Neural cell (in vitro differentiated cells): ENCODE data around the gene PPP1R18.

Experiments
- CTCF ChIP-seq: fragments of 450-650 bp; IDR thresholded peaks from 2 replicates; pipeline ENCODE4 v1.5.1; 2014; ENCODE audit warnings: antibody characterized with exemption, mild to moderate bottlenecking, moderate library complexity; ENCODE audit not compliant: poor library complexity, severe bottlenecking
- EP300 ChIP-seq: fragments of 450-650 bp; conservative IDR thresholded peaks from 2 replicates; pipeline ENCODE4 v1.6.1; 2014; ENCODE audit warnings: antibody characterized with exemption, mild to moderate bottlenecking, moderate library complexity; ENCODE audit not compliant: poor library complexity, severe bottlenecking
- EZH2 ChIP-seq: fragments of 200-600, 300-800 bp; shearing (Covaris generic), sonication (generic); IDR thresholded peaks from 2 replicates; pipeline ENCODE4 v1.6.1; 2014; ENCODE audit warnings: antibody characterized with exemption, low read length, borderline replicate concordance, mild to moderate bottlenecking; ENCODE audit not compliant: insufficient read depth, poor library complexity, severe bottlenecking

GRCh38 chr6:30686009-30686907 is at the start of gene PPP1R18:
- no peak for TF ChIP-seq EP300
- TF ChIP-seq EZH2 = no peak
- no peak for TF ChIP-seq CTCF
